Posterior vena cava (tissue), 2 donors: ENCODE results near the gene HGD. TPM values are rescaled to one million over a fixed set of nuclear protein-coding genes. Genes with fewer than 3 reads are reported as not detected.
"Not testable (repeated sequence)": the region's sequence is repeated elsewhere in the genome, so short reads cannot be mapped to it uniquely, and the experiment has no call there.

ENCODE experiments used
- DNase-seq: peaks from one replicate; pipeline ENCODE4 v3.0.0-alpha.2; 2020; ENCODE audit warnings: low spot score
- intact Hi-C, 2 donors: fragments of 100-400 bp; cut with DNase I; formaldehyde crosslinking; loops; one replicate each; pipeline versions ENCODE4 v1.14.1 to v1.14.2; 2022 to 2023
- total RNA-seq, 2 donors: library from RNA; stranded (reverse); fragmentation: NEBNext Ultra II Directional; extraction: Animal tissue kit (Norgen Biotek cat#: 25700); gene quantifications; one replicate each; pipeline ENCODE4 v1.2.1, GENCODE V29; 2021
- donor health status: DM: yes; HTN: yes; CAD: no.
- donor health status: DM: yes; HTN: yes; CAD: no.

The HGD gene
- total RNA-seq, 2 donors from 2014 or later = 0.48 to 0.83 TPM

DNA sequence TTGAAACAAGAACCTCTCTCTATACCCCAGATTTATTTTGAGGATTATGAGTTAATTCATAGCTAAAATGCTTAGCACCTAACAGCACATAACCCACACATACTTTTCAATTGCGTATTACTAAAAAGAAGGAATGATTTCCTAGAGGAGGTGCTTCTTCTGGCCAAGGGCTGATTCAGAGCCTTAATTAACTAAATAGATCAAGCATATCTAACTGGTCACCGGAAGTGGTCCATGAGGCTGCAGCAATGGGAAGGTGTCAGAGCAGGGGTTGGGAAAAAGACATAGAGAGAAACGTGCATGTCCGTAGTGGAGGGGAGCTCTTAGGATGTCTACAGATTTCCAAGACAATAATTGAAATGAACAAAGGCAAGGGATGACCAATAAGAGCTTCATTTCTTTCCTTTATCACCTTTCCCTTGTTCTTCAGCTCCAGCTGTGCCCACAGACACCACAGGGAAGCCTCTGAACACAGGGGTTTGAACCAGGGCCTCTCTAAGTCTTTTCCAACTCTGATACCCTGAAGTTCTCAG, 467 bp downstream of the HGD start:
- DNase-seq = no peak
- intact Hi-C loops = no loop called here

DNA sequence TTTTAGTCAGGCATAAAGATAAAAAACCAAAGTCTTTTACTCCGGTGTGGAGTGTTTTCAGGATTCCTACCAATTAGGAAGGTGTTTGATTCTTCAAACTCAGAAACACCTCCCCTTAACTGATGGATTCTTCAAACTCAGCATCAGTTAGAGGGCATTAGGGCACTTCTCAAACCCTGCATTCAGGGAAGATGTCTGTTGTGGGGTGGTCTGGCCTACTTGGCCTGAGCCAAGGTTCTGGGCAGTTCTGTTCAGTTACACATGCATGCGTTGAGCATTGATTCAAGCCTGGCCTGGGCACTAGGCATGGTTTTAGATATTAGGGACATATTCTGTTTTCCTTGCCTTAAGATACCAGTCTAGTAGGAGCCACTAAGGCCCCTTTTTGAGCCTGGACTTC, 1.0 kb downstream of the HGD start:
- intact Hi-C loops = no loop called here
- no peak for DNase-seq

DNA sequence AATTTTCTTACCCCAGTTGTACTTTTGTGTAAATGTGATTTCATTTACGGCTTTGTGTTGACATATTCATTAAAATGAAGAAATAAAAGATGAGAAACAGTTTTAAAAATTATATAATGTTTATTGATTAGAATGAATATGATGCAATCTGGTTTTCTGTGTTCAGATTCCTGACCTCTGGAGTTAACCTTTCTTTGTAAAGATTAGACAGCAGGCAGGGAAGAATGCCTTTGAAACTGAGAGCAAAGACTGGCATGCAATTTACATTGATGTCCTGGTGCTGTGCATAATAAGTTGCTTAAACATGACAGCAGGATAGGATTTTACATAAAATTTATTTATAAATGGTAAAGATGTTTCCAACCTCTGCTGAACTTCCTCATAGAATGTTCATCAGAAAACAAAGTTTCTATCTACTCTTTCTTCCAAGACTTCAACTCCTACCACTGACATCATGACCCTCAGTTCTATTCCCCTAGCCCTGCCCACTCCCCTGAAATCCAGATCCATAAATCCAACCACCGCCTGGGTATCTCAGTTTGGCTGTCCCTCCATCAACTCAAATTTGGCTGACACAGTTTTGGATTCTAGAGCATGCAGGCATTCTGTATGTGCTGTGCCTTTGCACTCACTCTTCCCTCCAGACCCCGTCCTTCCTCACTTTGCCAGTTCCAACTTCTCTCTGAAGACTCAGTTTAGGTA, 1.7 kb downstream of the HGD start:
- intact Hi-C loops = no loop called here
- DNase-seq = no peak

DNA sequence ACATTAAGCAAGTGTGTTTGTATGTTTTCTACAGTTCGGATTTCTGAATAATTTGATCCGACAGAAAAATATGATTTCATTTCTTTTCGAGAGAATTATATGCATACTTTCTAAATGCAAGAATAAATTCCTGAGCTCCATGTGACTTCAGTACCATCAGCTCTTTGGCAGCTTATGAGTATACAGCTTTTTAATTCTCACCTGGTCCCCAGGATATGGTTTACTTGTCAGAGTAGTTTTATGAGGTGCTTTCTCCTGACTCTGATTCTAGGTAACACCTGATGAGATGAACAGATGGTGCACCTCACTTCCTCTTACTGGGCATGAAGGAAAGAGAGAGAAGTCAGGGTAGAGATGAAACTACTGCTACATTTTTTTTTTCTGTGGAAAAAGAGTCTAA, 3.1 kb downstream of the HGD start:
- intact Hi-C loops = no loop called here
- DNase-seq = no peak

DNA sequence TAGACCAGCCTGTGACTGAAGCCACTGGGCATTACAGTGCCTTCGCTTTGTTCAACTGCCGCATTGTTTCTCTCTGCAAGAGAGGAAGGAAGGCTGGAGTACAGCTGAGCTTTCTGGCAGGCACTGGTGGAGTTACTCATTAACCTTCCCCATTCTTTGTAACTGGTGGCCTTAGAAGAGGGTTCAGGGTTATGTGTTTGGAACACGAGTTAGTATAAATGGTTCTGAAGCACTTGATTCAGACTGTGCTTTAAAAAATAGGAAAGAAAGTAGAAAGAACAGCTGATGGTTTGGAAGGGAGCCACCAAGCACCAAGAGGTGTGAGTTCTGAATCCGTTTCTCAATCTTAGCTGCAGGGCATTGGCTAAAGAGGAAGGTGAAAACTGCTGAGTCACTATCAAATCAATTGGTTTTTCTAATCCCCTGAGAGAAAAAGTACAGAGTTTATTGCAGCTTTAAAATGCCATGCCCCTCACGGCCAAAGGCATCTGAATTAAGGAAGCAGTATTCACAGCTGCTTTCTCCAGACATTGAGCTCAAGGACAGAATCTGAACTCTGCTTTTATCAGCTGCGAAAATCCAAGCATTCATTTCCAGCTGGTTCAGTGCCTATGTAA, 3.6 kb downstream of the HGD start:
- intact Hi-C loops = no loop called here
- no peak for DNase-seq

DNA sequence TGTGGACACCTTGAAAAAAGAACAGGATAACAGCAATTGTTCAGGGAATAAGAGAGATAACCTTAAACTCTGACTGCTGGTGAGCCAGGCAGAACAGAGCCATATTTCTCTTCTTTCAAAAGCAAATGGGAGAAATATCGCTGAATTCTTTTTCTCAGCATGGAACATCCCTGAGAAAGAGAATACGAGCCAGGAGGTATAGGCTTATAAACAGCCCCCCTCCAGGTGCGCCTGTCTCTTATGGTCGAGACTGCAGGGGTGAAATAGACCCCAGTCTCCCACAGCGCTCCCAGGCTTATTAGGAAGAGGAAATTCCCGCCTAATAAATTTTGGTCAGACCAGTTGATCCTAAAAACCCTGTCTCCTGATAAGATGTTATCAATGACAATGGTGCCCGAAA, 4.8 kb downstream of the HGD start:
- intact Hi-C loops, DNase-seq: not testable (repeated sequence)

DNA sequence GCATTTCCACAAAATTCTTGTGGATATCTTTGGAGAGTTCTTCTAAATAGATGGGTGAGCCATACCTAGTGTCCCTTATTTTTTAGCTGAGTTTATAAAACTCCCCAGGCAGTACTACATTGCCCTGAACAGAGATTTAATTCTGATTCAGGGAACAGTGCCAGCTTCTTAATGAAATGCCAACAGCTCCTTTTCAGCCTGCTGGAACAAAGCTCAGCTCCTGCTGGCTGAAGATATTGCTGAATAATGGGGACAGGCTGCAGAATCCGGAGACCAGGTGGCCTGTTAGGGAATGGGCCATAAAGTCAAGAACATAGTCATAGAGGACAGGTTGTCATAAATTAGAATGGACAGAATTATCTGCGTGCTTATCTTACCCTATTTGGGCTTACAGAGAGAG, 8.9 kb downstream of the HGD start:
- intact Hi-C loops = no loop called here
- DNase-seq = no peak

DNA sequence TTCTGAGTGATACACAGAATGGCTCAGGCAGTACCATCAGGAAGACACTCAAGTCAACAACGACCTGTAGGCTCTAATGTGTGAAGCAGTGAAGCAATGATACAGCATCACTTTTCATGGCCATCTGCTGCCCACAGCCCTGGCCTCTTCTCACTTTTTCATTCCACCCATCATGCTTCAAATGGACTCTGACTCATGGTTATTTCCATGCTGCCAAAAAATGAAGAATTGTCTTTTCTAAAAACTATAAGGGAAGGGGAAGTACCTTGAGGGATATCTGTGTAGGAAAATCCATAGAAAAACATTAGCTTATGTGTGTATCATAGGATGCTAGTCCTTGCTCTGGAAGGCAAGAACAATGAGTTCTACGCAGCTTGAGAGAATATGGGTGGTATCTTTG, 11.5 kb downstream of the HGD start:
- intact Hi-C loops = no loop called here
- no peak for DNase-seq

DNA sequence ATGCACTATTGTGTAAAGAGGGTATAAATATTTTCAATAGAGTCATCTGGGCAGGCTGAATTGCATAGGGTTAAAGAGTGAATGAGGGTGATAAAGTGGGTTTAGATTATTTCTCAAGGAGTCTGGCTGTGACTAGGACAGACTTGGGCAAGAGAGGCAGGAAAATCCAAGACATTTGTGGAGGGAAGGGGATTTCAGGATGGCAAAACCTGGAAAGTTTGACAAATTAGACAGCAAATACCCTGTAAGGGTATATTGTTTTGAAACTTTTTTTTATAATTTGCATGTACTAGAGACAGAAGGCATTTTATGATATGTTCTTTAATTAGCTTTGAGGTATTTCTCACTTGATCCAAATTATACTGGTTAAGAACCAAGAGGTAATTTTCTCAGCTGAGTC, 17.1 kb downstream of the HGD start:
- intact Hi-C loops = no loop called here

DNA sequence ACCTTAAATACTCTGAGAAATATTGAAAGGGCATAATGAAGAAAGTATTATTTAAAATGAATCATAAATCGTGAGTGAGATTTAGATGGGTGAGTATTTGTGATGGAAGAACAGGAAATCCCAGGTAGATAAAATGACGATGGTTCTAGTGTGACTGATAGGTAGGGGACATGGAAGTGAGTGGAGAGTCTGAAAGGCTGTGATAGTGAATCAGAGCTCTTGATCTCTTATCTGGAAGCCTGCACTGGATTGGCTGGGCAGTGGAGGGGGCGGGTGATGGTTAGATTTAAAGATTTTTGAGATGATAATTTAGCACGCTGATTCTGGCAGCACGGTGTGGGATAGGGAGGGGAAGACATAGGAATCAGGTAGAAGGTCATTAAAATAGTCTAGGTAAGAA, 20.1 kb downstream of the HGD start:
- intact Hi-C loops = no loop called here
- DNase-seq = no peak

More for the DNA sequence above, 17.1 kb downstream of the HGD start:
- DNase-seq = no peak

DNA sequence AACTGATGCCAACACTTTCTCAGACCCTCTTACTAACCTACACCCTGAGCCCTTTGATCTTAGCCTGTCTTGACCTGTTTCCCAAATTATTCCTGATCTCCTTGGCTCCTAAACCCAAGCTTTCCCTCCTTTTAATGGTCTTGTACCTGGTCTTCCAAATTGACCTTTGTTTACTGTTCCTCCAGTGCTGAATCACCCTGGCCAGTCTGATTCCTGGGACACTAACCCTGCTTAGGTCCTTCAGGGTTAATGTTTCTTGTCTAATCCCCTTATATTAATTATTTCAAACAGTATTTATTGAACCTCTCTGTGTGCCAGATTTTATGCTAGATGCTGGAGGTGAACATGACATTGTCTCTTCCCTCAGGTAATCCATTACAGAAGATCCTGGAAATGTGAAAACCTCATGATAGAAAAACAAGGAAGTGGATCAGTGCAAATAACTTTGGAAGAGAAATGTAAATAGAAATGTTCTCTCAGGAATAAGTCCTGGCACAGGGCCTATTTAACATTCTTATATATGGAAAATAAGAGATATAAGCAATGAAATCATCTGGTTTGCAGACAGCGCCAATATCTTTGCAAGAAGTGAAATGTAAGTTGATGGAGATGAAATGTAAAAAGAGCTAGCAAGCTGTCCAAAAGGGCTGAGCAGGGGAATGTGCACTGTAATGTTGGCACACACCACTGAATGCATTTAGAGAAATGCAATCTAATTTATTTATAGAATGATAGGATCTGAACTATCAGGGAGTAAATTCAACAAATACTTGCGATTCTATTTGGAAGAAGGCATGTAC, 20.7 kb downstream of the HGD start:
- DNase-seq = no peak
- intact Hi-C loops = no loop called here

DNA sequence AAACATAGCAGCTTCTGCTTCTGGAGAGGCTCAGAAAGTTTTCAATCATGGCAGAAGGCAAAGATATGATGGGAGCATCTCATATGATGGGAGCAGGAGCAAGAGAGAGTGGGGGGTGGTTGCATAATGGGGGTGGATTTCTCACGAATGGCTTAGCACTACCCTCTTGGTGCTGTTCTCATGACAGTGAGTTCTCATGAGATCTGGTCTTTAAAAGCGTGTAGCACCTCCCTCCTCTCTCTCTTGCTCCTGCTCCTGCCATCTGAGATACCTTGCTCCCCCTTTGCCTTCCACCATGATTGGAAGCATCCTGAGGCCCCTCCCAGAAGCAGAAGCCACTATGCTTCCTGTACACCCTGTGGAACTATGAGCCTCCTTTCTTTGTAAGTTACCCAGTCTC, 22.2 kb downstream of the HGD start:
- intact Hi-C loops = no loop called here
- DNase-seq = no peak

DNA sequence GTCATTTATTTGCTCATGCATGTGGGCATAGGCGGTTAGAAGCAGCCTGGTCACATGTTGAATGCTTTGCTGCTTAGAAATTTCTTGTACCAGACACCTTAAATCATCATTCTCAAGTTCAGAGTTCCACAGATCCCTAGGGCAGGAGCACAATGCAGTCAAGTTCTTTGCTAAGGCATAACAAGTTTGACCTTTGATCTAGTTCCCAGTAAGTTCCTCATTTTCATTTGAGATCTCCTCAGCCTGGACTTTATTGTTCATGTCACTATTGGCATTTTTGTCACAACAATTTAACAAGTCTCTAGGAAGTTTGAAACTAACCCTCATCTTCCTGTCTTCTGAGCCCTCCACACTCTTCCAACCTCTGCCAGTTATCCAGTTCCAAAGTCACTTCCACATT, 22.8 kb downstream of the HGD start:
- DNase-seq = no peak
- intact Hi-C loops = no loop called here

DNA sequence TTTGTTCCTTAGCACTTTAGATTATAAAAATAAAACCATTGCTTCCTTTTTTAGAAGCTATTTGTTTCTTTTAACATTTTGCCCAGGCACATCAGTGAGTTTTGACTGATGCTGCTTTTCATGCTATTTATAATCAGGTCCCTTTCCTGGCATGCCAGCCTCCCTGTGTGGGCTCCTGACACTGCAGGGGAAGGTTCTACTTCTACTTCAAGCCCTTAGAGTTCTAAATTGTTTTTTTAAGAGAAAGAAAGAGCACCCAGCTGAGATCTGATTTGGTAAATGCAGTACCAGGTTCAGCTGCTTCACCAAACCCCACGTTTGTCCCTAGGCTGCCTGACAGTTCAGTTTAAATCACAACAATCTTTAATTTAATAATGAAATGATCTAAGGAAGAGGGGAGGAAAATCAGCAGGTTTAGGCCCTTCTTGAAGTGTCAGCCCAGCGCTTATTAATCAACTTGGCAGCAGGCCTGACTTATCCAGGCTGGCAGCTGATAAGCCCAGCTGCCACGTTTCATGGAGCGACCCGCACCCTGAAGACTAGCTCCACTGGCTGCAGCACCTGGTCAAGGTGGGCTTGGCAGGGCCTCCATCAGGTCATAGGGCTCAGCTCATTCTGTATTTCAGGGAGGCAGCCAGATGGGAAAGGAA, 29.0 kb downstream of the HGD start:
- intact Hi-C loops = no loop called here
- no peak for DNase-seq

DNA sequence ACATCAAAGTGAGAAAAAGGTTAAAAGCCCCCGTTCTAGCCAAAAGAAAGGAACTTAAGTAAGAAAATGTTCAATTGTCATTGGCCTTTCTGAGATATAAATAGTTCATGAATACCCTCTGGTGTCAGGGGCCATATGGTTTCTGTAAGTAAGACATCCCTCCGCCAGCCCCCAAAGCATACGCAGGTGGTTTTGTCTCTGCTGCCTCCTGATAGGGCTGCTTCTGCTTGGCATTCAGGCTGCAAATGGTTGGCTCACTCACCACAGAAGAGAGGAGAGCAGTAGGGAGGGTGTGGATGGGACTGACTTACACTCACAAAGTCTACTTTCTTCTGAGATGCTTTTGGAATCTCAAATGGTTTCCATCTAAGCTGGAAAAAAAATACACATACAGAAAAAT, 29.8 kb downstream of the HGD start:
- no peak for DNase-seq
- intact Hi-C loops = no loop called here

DNA sequence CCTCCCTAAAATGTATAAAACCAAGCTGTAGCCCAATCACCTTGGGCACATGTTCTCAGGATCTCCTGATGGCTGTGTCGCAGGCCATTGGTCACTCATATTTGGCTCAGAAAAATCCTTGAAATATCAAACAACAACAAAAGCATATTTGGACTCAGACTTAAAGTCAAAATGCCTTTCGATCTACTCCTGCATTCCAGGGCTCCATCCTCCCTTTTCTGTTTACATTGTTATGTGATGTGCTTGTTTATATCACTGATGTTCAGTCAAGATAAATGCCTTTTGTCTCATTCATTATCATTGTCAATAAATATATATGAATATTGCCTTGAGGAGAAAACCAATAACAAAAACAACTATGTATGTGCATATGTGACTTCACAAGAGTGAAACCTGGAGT, 31.7 kb downstream of the HGD start:
- no peak for DNase-seq
- intact Hi-C loops = no loop called here

DNA sequence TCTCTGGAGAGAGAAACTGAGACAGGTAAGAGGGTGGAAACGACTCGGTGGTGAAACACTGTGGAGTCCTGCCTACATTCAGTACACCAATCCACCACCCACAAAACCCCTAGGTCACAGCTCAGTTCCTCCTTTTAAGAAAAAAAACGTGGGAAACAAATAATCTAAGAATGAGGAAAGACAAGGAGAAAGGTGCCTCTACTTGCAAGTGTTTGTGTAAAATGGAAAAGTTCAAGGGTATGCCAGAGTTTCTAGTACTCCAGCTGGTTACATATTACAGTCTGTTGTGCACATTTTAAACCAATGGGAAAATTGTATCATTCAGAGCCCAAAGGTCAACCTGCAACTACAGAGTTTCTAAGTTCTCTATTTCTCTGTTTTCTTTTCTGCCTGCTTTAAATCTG, 32.2 kb downstream of the HGD start:
- DNase-seq = no peak
- intact Hi-C loops = no loop called here

DNA sequence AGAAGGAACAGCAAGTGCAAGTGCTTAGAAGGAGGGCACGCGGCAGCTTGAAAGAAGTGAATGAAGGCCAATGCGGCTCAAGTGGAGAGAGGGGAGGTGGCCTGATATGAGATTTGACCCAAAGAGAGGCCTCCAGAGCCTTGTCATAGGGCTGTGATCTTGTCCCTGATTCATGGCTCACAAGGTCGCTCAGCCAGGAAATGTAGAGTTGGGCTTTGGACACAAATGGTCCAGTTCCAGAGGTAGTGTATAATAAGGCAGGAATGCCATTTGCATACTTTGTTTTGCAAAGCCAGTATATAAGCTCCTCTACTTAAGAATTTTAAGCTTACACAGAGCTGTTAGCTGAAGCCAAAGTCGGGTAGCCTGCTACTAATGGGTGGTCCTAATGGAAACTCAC, 33.7 kb downstream of the HGD start:
- no peak for DNase-seq
- intact Hi-C loops = no loop called here

DNA sequence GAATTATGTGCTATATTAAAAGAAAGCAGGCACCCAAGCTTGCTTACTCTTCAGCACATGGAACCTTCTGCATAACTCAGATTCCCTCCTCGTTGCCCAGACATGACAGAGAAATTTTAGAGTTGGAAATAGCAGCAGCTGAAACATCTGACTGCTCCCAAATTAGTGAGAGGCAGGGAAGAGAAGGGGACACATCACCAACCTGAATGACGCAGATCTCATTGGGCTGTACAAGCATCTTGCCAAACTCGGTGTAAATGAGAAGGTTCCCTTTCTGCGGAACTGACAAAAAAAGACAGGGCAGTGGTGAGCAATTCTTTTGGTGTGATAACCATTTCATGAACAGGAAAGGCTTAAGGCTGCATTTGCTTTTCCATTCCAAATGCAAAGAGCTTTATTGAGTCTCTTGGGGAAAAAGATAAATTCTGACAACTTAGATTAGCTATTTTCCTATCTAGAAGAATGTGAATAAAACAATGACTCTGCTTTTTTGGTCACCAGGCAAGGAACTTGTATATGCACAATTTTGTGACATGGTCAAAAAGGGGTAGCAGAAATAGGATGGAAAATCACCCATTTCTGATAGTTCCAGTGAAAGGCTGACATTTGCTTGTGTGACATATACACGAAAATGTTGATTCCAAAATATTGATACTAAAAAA, 35.1 kb downstream of the HGD start:
- intact Hi-C loops = no loop called here

More for the DNA sequence above, 35.1 kb downstream of the HGD start:
- no peak for DNase-seq
